ENCODE data around the gene STXBP6. TPM values are rescaled to one million over a fixed set of nuclear protein-coding genes. Genes with fewer than 3 reads are reported as not detected.

STXBP6 gene
- total and polyA plus RNA-seq, 2 of the 13 experiments (the other 11 are each of a cell fraction or from before 2014, with no cell fraction given) = 35.3 to 42.8 TPM

DNA sequence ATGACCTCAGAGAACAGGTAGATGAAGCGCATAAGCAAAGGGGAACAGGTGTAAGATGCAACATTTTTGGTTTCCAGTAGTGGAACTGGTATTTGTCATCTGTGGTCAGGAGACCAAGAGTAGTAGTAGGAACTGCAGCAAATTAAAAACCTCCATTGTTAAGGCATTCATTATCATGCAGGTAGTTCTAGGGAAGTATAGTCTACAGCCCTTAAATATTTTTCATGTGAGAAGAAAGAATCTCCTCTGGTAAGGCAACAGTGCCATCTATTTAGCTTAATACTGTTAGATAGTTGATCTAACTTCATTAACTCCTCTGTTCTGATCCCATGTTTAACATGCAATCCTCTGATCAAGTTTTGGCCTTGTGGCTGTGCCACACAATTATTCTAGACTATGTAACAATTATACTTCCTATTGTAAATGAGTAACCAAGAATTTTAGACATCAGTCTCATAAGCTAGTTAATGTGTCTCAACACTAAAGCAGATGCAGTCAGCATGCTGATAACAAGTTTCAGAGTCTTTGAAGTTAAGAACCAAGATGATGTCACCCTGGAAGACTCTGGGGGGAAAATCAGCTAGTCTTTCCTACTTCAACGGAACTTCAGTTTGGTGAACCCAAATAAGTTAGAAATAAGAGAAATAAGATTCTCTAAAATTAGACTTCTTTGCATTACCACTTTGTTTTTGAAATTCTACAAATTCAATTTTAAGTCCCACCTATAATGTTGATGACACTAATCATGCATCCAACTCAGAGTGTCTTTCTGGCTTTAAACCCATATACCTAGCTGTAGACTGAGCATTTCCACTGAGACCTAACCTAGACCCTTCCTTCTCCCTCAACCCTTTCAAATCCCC lies 70.9 kb downstream of the STXBP6 start (continued):
- TF ChIP-seq ZBTB4 (CRISPR knock-in tag; IDR thresholded peaks at IDR 0.05; ENCODE audit: borderline replicate concordance) (no peak), SNAPC2 (CRISPR knock-in tag; IDR thresholded peaks at IDR 0.05) (no peak), NONO (IDR thresholded peaks at IDR 0.05) (no peak), NONO (CRISPR knock-in tag; conservative IDR thresholded peaks at IDR 0.05) (0 out of 2 replicates have a peak, but pooled peaks have one; percentile 34), NAIF1 (CRISPR knock-in tag; IDR thresholded peaks at IDR 0.05; ENCODE audit: borderline replicate concordance) (no peak), JDP2 (CRISPR knock-in tag; IDR thresholded peaks at IDR 0.05; ENCODE audit: borderline replicate concordance) (no peak), RFX1 (IDR thresholded peaks at IDR 0.05) (no peak), ZNF703 (CRISPR knock-in tag; IDR thresholded peaks at IDR 0.05; ENCODE audit: borderline replicate concordance) (no peak), HDAC1 (CRISPR knock-in tag; IDR thresholded peaks at IDR 0.05) (peak; percentile 40; the same call in 1 of the 2 replicates), ATF4 (CRISPR knock-in tag; IDR thresholded peaks at IDR 0.05) (peak in 1 of 2 experiments; percentile 75; a peak in 2 of 4 replicates), KDM5A (IDR thresholded peaks at IDR 0.05; ENCODE audit: borderline replicate concordance, low read length) (no peak), GATAD1 (CRISPR knock-in tag; IDR thresholded peaks at IDR 0.05) (0 out of 2 replicates have a peak, but pooled peaks have one; percentile 50), ZNF850 (CRISPR knock-in tag; conservative IDR thresholded peaks at IDR 0.05) (no peak), ZNF552 (CRISPR knock-in tag; IDR thresholded peaks at IDR 0.05; ENCODE audit: borderline replicate concordance) (no peak), MBD4 (IDR thresholded peaks at IDR 0.05; ENCODE audit: borderline replicate concordance, low read length) (no peak), HCFC1 (IDR thresholded peaks at IDR 0.05; ENCODE audit: low read depth, low read length) (no peak), ZNF24 (IDR thresholded peaks at IDR 0.05) (peak; percentile 55; the same call in 1 of the 2 replicates)
- TF ChIP-seq, protein P1, sequence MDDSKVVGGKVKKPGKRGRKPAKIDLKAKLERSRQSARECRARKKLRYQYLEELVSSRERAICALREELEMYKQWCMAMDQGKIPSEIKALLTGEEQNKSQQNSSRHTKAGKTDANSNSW (CRISPR knock-in tag; IDR thresholded peaks at IDR 0.05; ENCODE audit: borderline replicate concordance) = no peak
- TF ChIP-seq, protein P2, sequence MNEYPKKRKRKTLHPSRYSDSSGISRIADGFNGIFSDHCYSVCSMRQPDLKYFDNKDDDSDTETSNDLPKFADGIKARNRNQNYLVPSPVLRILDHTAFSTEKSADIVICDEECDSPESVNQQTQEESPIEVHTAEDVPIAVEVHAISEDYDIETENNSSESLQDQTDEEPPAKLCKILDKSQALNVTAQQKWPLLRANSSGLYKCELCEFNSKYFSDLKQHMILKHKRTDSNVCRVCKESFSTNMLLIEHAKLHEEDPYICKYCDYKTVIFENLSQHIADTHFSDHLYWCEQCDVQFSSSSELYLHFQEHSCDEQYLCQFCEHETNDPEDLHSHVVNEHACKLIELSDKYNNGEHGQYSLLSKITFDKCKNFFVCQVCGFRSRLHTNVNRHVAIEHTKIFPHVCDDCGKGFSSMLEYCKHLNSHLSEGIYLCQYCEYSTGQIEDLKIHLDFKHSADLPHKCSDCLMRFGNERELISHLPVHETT (CRISPR knock-in tag; conservative IDR thresholded peaks at IDR 0.05) = no peak
- TF ChIP-seq, protein P3, sequence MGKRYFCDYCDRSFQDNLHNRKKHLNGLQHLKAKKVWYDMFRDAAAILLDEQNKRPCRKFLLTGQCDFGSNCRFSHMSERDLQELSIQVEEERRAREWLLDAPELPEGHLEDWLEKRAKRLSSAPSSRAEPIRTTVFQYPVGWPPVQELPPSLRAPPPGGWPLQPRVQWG (CRISPR knock-in tag; IDR thresholded peaks at IDR 0.05; ENCODE audit: borderline replicate concordance, low read depth) = no peak
- TF ChIP-seq, protein P4, sequence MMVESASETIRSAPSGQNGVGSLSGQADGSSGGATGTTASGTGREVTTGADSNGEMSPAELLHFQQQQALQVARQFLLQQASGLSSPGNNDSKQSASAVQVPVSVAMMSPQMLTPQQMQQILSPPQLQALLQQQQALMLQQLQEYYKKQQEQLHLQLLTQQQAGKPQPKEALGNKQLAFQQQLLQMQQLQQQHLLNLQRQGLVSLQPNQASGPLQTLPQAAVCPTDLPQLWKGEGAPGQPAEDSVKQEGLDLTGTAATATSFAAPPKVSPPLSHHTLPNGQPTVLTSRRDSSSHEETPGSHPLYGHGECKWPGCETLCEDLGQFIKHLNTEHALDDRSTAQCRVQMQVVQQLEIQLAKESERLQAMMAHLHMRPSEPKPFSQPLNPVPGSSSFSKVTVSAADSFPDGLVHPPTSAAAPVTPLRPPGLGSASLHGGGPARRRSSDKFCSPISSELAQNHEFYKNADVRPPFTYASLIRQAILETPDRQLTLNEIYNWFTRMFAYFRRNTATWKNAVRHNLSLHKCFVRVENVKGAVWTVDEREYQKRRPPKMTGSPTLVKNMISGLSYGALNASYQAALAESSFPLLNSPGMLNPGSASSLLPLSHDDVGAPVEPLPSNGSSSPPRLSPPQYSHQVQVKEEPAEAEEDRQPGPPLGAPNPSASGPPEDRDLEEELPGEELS (CRISPR knock-in tag; IDR thresholded peaks at IDR 0.05) = peak; percentile 69

Data from HepG2 (cell line).